SU-DHL-6 (cell line): ENCODE measurements around the gene CCDC127.

Source experiments
- H2AFZ ChIP-seq: fragments of 200-600 bp; sonication (generic); 2 replicates; pipeline ENCODE4 v1.6.1; 2014; ENCODE audit warnings: low read depth, mild to moderate bottlenecking, moderate library complexity, mixed read lengths, antibody characterized with exemption, low read length; ENCODE audit not compliant: severe bottlenecking
- H3F3A ChIP-seq: fragments of 200-600 bp; shearing (Covaris generic); 2 replicates; pipeline ENCODE4 v1.6.0; 2016; ENCODE audit warnings: antibody characterized with exemption, mild to moderate bottlenecking; ENCODE audit not compliant: insufficient read depth
- H3K27ac ChIP-seq: fragments of 200-600 bp; sonication (generic); 2 replicates; pipeline ENCODE4 v1.5.1; 2016; ENCODE audit warnings: low read depth, mild to moderate bottlenecking, low read length, moderate library complexity, mixed read lengths
- H3K27me3 ChIP-seq: fragments of 200-600 bp; sonication (generic), shearing (Covaris generic); 2 replicates; pipeline ENCODE4 v1.6.0; 2014; ENCODE audit warnings: mild to moderate bottlenecking, low read length
- H3K36me3 ChIP-seq: fragments of 200-600 bp; sonication (generic); 2 replicates; pipeline ENCODE4 v1.6.1; 2014; ENCODE audit warnings: mild to moderate bottlenecking, low read length, mixed read lengths
- H3K4me2 ChIP-seq: fragments of 300-600, 200-600 bp; shearing (Covaris generic), sonication (generic); 2 replicates; pipeline ENCODE4 v1.6.0; 2014; ENCODE audit warnings: low read length, low read depth, mild to moderate bottlenecking; ENCODE audit not compliant: poor library complexity, severe bottlenecking
- H3K4me3 ChIP-seq: fragments of 200-600 bp; sonication (generic); 2 replicates; pipeline ENCODE4 v1.5.1; 2014; ENCODE audit warnings: antibody characterized with exemption, low read length, mild to moderate bottlenecking, mixed read lengths; ENCODE audit not compliant: insufficient read depth, poor library complexity, severe bottlenecking
- H3K79me2 ChIP-seq: fragments of 200-600 bp; sonication (generic); 2 replicates; pipeline ENCODE4 v1.6.1; 2014; ENCODE audit warnings: mild to moderate bottlenecking, low read length, moderate library complexity; ENCODE audit not compliant: insufficient read depth
- H3K9ac ChIP-seq: fragments of 200-600 bp; sonication (generic); 2 replicates; pipeline ENCODE4 v1.7.0; 2014; ENCODE audit warnings: mild to moderate bottlenecking, low read length
- H3K9me2 ChIP-seq: fragments of 200-600 bp; sonication (generic); replicated peaks from 2 replicates; pipeline ENCODE4 v1.6.1; 2014; ENCODE audit warnings: low read length; ENCODE audit not compliant: insufficient read depth
- H3K9me3 ChIP-seq: fragments of 200-600 bp; sonication (generic); 2 replicates; pipeline ENCODE4 v1.6.1; 2014; ENCODE audit warnings: low read length, mixed read lengths; ENCODE audit not compliant: insufficient read depth
- H4K20me1 ChIP-seq: fragments of 200-600 bp; sonication (generic); 2 replicates; pipeline ENCODE4 v1.6.1; 2014; ENCODE audit warnings: low read depth, mild to moderate bottlenecking, antibody characterized with exemption, low read length, moderate library complexity, mixed read lengths
- EZH2phosphoT487 ChIP-seq: fragments of 200-600 bp; sonication (generic), shearing (Covaris generic); conservative IDR thresholded peaks from 2 replicates; pipeline ENCODE4 v1.6.1; 2018; ENCODE audit warnings: mild to moderate bottlenecking, antibody characterized with exemption, low read length, moderate library complexity, mixed read lengths
- TF ChIP-seq, protein P1 (sequence below): fragments of 200-600 bp; sonication (generic); IDR thresholded peaks from one replicate; pipeline ENCODE4 v1.5.1; 2017; ENCODE audit warnings: antibody characterized with exemption, mild to moderate bottlenecking, low read length, moderate library complexity; ENCODE audit not compliant: insufficient read depth, poor library complexity, severe bottlenecking

Gene CCDC127

DNA sequence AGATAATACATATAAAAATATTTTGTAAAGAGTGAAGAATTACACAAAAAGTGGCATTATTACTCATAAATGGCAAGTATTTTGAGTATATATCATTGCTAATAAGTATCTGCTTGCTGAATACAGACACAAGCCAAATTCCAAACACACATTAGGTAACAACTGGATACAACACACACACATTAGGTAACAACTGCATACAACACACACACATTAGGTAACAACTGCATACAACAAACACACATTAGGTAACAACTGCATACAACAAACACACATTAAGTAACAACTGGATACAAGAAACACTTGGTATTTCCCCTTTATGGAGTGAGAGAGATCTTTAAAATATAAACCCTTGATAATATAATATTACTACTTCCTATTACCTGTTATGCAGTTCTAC, 13.5 kb downstream of the CCDC127 start:
- H3K9me3 ChIP-seq, result no peaks in the 10 kb centered on the region
- H3K27me3 ChIP-seq, result no peaks in the 10 kb centered on the region
- H3K9me2 ChIP-seq, result no peaks in the 10 kb centered on the region
- H3F3A ChIP-seq, result no peaks in the 10 kb centered on the region
- H3K4me2 ChIP-seq, result no peak overlapping the region
- H3K79me2 ChIP-seq, result peaks cover 26% of the 10 kb centered on the region
- H2AFZ ChIP-seq, result no peak overlapping the region
- H3K4me3 ChIP-seq, result no peak overlapping the region
- no peak overlapping the region for H3K9ac ChIP-seq
- H4K20me1 ChIP-seq, result 0 out of 2 replicates have a peak, but pooled peaks cover 8% of the 10 kb centered on the region
- H3K27ac ChIP-seq, result no peak overlapping the region
- 0 out of 2 replicates have a peak, but pooled peaks cover 2% of the 10 kb centered on the region for H3K36me3 ChIP-seq
- TF ChIP-seq, protein P1, sequence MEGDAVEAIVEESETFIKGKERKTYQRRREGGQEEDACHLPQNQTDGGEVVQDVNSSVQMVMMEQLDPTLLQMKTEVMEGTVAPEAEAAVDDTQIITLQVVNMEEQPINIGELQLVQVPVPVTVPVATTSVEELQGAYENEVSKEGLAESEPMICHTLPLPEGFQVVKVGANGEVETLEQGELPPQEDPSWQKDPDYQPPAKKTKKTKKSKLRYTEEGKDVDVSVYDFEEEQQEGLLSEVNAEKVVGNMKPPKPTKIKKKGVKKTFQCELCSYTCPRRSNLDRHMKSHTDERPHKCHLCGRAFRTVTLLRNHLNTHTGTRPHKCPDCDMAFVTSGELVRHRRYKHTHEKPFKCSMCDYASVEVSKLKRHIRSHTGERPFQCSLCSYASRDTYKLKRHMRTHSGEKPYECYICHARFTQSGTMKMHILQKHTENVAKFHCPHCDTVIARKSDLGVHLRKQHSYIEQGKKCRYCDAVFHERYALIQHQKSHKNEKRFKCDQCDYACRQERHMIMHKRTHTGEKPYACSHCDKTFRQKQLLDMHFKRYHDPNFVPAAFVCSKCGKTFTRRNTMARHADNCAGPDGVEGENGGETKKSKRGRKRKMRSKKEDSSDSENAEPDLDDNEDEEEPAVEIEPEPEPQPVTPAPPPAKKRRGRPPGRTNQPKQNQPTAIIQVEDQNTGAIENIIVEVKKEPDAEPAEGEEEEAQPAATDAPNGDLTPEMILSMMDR, result no peak

DNA sequence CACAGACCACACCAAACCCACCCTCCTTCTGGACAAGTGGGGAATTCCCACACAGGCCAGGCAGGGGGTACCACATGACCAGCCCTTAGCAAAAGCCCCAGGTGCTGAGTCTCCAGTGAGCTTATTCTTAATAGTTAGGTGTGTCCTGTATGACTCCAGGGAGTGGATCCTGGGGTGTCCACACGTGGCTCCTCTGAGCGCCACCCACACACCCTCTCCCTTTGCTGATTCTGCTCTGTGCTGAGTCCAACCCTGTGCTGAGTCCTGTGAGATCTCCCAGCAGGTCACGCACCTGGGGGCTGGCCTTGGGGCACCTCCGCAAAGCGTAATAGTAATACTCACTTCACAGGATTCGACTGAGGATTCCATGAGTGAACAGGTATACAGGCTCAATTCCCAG, 14.0 kb downstream of the CCDC127 start:
- no peak overlapping the region for H3K4me2 ChIP-seq
- no peaks in the 10 kb centered on the region for H3K9me2 ChIP-seq
- no peak for TF ChIP-seq EZH2phosphoT487
- TF ChIP-seq, protein P1, result no peak
- peaks cover 25% of the 10 kb centered on the region for H3K79me2 ChIP-seq
- no peak overlapping the region for H3K27ac ChIP-seq
- H3F3A ChIP-seq, result no peaks in the 10 kb centered on the region
- no peaks in the 10 kb centered on the region for H3K9me3 ChIP-seq
- no peaks in the 10 kb centered on the region for H3K27me3 ChIP-seq
- H4K20me1 ChIP-seq, result 0 out of 2 replicates have a peak, but pooled peaks cover 8% of the 10 kb centered on the region
- 0 out of 2 replicates have a peak, but pooled peaks cover 2% of the 10 kb centered on the region for H3K36me3 ChIP-seq
- H2AFZ ChIP-seq, result no peak overlapping the region
- H3K9ac ChIP-seq, result no peak overlapping the region
- no peak overlapping the region for H3K4me3 ChIP-seq

DNA sequence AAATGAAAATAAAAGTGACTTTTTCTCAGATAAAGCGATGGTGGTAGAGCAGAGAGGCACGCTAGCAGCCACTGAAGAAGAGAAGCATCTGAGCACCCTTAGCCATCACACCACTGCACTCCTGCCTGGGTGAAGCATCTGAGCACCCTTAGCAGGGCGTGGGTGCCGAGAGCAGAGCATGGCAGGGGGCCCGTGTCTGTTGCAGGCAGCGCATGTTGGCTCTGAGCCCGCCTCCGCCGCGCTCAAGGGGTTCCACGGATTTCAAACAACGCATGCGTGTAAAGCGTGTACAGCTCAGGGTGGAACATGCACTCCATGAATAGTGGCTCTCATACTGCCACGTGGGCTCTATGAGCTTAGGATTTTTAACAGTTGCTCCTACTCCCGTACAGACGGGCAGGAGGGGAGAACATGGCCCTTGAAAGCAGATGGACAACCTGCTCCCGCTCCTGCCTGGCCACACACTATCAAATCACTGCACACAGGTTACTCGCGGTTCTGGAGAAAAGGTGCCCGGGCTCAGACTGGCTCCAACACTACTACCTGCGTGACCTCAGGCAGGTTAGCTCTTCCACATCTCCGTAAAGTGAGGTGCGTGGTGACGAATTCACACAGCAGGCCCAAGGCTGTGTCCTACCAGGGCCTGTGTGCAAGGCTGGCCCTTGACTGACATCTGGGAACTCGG, 14.6 kb downstream of the CCDC127 start:
- H3F3A ChIP-seq, result no peaks in the 10 kb centered on the region
- TF ChIP-seq EZH2phosphoT487, result no peak
- TF ChIP-seq, protein P1, result no peak
- 0 out of 2 replicates have a peak, but pooled peaks cover 5% of the 10 kb centered on the region for H4K20me1 ChIP-seq
- H3K9me3 ChIP-seq, result no peaks in the 10 kb centered on the region
- H3K27me3 ChIP-seq, result no peaks in the 10 kb centered on the region
- no peak overlapping the region for H2AFZ ChIP-seq
- H3K4me2 ChIP-seq, result no peak overlapping the region
- H3K9ac ChIP-seq, result no peak overlapping the region
- H3K79me2 ChIP-seq, result peaks cover 19% of the 10 kb centered on the region
- no peak overlapping the region for H3K27ac ChIP-seq
- 0 out of 2 replicates have a peak, but pooled peaks cover 2% of the 10 kb centered on the region for H3K36me3 ChIP-seq
- no peak overlapping the region for H3K4me3 ChIP-seq
- no peaks in the 10 kb centered on the region for H3K9me2 ChIP-seq
